ENCODE results near the gene IL1R2.

The IL1R2 gene

GRCh38 chr2:102024410-102024809, 32.6 kb downstream of the IL1R2 start:
- no peak for DNase-seq

GRCh38 chr2:102025016-102025501, 33.3 kb downstream of the IL1R2 start:
- DNase-seq, result no peak

- DNase-seq, result no peak
These were observed 34.0 kb downstream of the IL1R2 start for GRCh38 chr2:102025583-102026267.

GRCh38 chr2:102027036-102027980, 35.5 kb downstream of the IL1R2 start:
- no peak for DNase-seq

- DNase-seq, result no peak
These were observed 36.7 kb downstream of the IL1R2 start for GRCh38 chr2:102028470-102028869.

- DNase-seq, result no peak
These were observed 37.6 kb downstream of the IL1R2 start for GRCh38 chr2:102029405-102029804.

- no peak for DNase-seq
These were observed 38.2 kb downstream of the IL1R2 start for GRCh38 chr2:102029952-102030351.

- no peak for DNase-seq
These were observed 38.7 kb downstream of the IL1R2 start for GRCh38 chr2:102030502-102030854.

- no peak for DNase-seq
These were observed 39.2 kb downstream of the IL1R2 start for GRCh38 chr2:102030855-102031527.

- no peak for DNase-seq
These were observed 40.7 kb downstream of the IL1R2 start for GRCh38 chr2:102032368-102033030.

GRCh38 chr2:102033031-102033749, 41.4 kb downstream of the IL1R2 start:
- DNase-seq, result peak; percentile 27

GRCh38 chr2:102033750-102034682, 42.3 kb downstream of the IL1R2 start:
- DNase-seq, result no peak

- no peak for DNase-seq
These were observed 43.2 kb downstream of the IL1R2 start for GRCh38 chr2:102034683-102035548.

GRCh38 chr2:102037681-102038080, 45.9 kb downstream of the IL1R2 start:
- DNase-seq, result no peak

GRCh38 chr2:102040229-102040628, 48.5 kb downstream of the IL1R2 start:
- DNase-seq, result no peak

GRCh38 chr2:102041351-102041750, 49.6 kb downstream of the IL1R2 start:
- DNase-seq, result no peak

GRCh38 chr2:102042196-102043081, 50.7 kb downstream of the IL1R2 start:
- no peak for DNase-seq

GRCh38 chr2:102043560-102043959, 51.8 kb downstream of the IL1R2 start:
- no peak for DNase-seq

Measured in CD4-positive, alpha-beta T cell treated with Interleukin-6 for 4 hours (primary cell).